ENCODE measurements around the gene PRXL2A.
"Not testable (repeated sequence)": the region's sequence is repeated elsewhere in the genome, so short reads cannot be mapped to it uniquely, and the experiment has no call there.

Gene PRXL2A

GRCh38 chr10:80408242-80409101 lies at the start of gene PRXL2A:
Gene PRXL2A (plus strand): TSS chr10:80408551. CDS start chr10:80420468, 11,917 bp downstream.
- peak; percentile 83 for DNase-seq

DNA sequence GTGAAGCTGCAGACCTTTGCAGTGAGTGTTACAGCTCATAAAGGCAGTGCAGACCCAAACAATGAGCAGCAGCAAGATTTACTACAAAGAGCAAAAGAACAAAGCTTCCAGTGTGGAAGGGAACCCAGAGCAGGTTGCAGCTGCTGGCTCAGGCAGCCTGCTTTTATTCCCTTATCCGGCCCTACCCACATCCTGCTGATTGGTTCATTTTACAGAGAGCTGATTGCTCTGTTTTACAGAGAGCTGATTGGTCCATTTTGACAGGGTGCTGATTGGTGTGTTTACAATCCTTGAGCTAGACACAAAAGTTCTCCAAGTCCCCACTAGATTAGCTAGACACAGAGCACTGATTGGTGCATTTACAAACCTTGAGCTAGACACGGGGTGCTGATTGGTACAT lies 49.4 kb upstream of the PRXL2A start:
- DNase-seq = not testable (repeated sequence)

GRCh38 chr10:80359644-80360043 lies 48.7 kb upstream of the PRXL2A start:
- DNase-seq = no peak

- DNase-seq = no peak
Measured at GRCh38 chr10:80365510-80365909, 42.8 kb upstream of the PRXL2A start.

DNA sequence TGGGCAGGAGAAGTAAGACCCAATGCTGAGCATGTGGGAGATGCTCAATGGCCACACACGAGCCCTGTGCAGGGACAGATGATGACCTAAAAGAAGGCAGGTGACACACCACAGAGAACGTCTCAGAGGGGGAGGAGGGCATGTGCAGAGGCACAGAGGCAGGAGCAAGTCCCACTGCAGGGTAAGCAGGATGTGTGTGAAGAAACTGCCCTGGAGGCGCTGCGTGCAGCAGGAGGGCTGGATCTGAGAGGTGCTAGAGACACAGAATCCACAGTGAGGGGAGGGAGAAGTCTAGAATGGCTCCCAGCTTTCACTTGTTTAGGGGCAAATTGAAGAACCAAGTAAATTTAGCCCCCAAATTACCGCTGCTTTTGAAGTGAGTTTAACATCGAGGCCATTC lies 36.9 kb upstream of the PRXL2A start:
- DNase-seq = no peak

GRCh38 chr10:80372675-80373074 lies 35.7 kb upstream of the PRXL2A start:
- DNase-seq = no peak

- no peak for DNase-seq
Measured at GRCh38 chr10:80373502-80373901, 34.8 kb upstream of the PRXL2A start.

DNA sequence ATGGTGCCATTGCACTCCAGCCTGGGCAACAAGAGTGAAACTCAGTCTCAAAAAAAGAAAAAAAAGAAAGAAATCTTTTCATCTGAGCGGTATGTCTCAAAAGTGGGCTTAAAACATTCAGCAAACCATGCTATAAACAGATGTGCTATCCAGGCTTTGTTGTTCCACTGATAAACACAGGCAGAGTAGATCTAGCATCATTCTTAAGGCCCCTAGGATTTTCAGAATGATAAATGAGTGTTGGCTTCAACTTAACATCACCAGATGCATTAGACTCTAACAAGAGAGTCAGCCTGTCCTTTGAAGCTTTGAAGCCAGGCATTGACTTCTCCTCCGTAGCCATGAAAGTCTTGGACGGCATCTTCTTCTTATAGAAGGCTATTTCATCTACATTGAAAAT lies 28.6 kb upstream of the PRXL2A start:
- DNase-seq = no peak

- DNase-seq = no peak
Measured at GRCh38 chr10:80380185-80380584, 28.2 kb upstream of the PRXL2A start.

GRCh38 chr10:80382989-80383388 lies 25.4 kb upstream of the PRXL2A start:
- peak; percentile 63 for DNase-seq

GRCh38 chr10:80390740-80391139 lies 17.6 kb upstream of the PRXL2A start:
- no peak for DNase-seq

DNA sequence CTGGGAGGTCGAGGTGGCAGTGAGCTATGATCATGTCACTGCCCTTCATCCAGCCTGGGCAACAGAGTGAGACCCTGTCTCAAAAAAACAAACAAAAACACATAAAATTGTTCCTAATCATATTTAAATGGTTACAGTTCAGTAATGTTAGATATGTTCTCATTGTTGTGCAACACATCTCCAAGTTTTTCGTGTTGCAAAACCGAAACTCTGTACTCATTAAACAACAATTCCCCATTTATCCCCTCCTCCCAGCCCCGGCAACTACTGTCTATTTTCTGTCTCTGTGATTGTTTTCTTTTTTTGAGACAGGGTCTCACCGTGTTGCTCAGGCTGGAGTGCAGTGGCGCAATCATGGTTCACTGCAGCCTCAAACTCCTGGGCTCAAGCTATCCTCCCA lies 16.1 kb upstream of the PRXL2A start:
- DNase-seq = no peak

DNA sequence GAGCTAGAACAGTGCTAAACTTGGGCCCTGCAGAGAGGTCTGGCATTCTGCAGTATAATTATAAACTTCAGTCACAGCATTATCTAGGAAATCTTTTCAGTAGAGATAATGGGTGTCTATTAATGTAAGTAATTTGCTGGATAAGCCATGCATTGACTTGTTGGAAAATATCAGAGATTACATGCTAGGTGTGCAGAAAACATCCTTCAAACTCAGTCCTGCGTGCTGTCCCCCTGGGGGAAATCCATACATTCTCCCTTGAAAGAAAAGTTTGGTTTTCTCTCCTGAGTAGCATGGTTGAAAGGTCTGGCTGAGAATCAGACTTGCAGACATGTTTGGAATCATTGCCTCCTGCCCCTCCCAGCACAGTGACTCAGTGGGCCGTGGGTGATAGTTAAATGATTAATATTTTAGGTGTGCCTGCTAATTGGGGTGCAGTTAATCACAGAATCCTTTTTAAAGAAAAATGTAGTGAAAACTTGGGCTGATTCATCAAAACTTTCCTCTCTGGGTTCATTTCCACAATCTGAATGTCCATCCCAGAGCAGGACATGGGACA lies 13.9 kb upstream of the PRXL2A start:
- no peak for DNase-seq

DNA sequence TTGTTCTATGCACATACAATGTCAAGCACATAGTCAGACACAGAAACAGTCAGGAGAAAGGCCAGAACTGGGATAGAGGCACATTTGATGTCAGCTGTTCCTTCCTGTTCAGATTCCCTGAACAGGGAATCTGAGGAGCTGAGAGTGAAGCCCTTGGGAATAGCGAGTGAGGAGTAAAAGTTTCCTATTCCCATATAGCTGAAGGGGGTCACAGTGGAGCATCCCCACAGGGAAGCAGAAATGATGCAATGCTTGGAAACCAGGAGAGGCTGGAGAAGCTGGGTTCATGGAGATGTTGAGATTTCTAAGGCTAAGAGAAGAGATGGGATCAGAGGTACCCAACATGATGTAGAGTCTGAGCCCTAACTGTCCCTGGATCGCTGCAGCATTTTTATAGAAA lies 11.3 kb upstream of the PRXL2A start:
- DNase-seq = no peak

DNA sequence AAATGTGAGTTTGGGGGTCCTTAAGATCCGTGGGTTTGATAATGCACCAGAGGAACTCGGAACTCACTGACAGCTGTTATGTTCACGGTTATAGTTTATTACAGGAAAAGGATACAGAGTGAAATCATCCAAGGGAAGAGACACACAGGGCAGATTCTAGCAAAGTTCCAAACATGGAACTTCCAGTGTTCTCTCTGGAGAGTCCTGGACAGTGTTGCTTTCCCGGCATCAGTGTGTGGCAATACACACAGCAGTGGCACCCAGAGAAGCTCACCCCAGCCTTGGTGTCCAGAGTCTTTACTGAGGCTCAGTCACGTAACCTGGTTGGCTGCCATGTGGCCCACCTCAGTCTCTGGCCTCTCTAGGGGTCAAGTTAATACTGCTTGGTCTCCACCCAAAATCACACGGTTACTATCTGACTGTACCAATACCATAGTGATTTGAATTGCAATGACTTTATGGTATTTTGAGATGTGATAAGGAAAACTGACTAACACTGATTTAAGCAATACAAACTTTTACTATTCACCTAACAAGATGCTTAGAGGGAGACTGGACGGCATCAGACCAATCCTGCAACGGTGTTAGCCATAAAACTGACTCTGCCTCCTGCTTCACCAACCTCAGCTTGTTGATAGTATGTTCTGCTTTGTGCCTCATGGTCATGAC lies 8.1 kb upstream of the PRXL2A start:
- DNase-seq = no peak

DNA sequence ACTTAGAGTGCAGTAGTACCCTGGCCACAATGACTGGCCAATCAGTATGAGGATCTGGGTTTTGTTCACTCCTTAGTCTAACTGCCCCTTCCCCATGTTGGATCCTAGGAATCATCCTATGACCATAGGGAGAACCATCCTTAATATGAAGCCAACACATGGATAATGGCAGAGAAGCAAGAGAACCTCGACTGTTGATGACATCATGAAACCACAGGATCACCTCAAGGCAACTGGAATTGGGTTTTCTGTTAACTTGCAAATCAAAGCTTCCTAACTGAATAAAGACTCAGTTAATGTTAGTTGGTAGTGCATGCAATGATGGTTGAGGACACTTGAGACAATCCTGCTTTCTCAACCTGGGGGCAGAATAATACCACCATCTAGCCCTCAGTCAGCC lies 3.3 kb upstream of the PRXL2A start:
- no peak for DNase-seq

- no peak for DNase-seq
Measured at GRCh38 chr10:80405626-80406025, 2.7 kb upstream of the PRXL2A start.

- DNase-seq = no peak
Measured at GRCh38 chr10:80406204-80406603, 2.1 kb upstream of the PRXL2A start.

- DNase-seq = peak; percentile 46
Measured at GRCh38 chr10:80407812-80408241, 524 bp upstream of the PRXL2A start.

DNA sequence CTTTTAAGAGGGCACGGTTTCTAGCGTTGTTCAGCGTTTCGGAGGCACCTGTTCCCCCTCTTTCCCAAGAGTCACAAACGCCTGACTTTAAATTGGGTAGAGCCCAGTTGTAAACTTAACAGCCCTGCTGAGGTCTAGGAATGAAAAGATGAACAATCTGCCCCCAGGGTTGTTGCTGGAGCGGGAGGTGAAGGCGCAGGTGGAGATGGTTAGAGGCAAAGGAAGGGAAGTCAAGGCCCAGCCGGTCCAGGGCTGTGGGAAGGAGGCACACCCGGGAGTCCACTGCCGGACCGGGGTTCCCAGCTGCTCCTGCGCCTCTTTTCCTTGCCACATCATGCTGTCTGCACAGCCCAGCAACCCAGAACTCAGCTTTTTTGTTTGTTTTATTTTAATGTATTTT lies 770 bp downstream of the PRXL2A start:
- no peak for DNase-seq

- no peak for DNase-seq
Measured at GRCh38 chr10:80410122-80410521, 1.8 kb downstream of the PRXL2A start.

DNA sequence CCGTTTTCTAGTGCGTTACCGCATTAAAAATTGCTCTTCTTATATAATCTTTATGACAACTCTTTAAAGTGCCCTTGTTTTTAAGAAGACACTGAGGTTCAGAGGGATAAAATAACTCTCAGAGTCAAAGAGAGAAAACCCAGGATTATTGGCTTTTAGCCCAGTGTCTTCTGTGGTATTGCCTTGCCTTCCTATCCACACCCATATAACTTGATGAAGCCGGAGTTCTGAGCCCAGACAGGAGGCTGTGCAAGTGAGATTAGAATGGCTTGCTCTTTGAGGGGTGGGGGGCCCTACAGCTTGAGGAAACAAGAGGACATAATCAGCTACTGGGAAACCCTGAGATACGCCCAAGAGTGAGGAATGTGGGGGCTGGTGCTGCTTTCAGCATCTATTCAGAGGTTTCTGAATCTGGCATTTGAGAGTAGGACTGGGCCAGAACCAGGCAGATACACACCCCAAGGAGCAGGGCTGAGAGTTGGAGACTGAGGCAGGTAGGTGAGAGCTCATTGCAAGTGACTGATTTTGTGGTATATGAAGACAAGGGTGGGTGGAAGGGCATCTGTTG lies 2.3 kb downstream of the PRXL2A start:
- DNase-seq = no peak

DNA sequence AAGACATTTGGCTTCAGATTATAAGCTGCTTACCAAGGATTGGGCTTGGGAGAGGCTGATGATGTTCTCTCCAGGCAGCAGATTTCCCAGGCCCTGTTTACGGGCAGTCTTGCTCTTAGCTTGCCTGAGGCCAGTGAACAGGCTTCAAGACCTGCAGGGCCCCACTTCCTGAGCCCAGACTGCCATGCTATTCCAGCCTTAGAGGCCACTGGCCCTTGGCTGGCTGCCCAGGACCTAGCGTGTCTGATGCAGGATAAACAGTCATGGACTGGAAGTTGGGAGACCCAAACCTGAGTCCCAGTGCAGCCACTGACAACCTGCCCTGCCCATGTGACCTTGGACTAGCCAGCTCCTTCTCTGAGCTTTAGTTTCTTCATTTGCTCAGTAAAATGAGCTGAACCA lies 2.9 kb downstream of the PRXL2A start:
- no peak for DNase-seq
